Esophagus (tissue), 2 donors: Measurements from ENCODE around the gene ATP8B3. TPM values are rescaled to one million over a fixed set of nuclear protein-coding genes. Genes with fewer than 3 reads are reported as not detected.
A peak's percentile ranks its signal among the peaks of the same experiment; 100 is the strongest.

Experiments used
- H3K27ac ChIP-seq, 2 donors: one replicate each; pipeline ENCODE4 v1.5.1; 2013; ENCODE audit warnings: low read depth in 2 of 2, mild to moderate bottlenecking in 2 of 2, inconsistent platforms in 1 of 2, low read length in 1 of 2, moderate library complexity in 1 of 2
- H3K27me3 ChIP-seq, 2 donors: one replicate each; pipeline ENCODE4 v1.6.1; 2013; ENCODE audit warnings: low read length in 2 of 2, control low read depth in 1 of 2, mild to moderate bottlenecking in 1 of 2; ENCODE audit not compliant: insufficient read depth in 2 of 2, control insufficient read depth in 1 of 2
- H3K36me3 ChIP-seq, 2 donors: one replicate each; pipeline ENCODE4 v1.6.1; 2013; ENCODE audit warnings: low read length in 1 of 2; ENCODE audit not compliant: control insufficient read depth in 2 of 2, insufficient read depth in 2 of 2
- H3K4me1 ChIP-seq, 2 donors: one replicate each; pipeline ENCODE4 v1.6.1; 2013; ENCODE audit warnings: low read length in 1 of 2; ENCODE audit not compliant: control insufficient read depth in 2 of 2, insufficient read depth in 2 of 2
- H3K4me3 ChIP-seq, 2 donors: one replicate each; pipeline ENCODE4 v1.5.1; 2013; ENCODE audit warnings: low read length in 2 of 2, mild to moderate bottlenecking in 2 of 2, low read depth in 1 of 2, moderate library complexity in 1 of 2
- H3K9me3 ChIP-seq, 2 donors: one replicate each; pipeline ENCODE4 v1.6.1; 2013; ENCODE audit warnings: mild to moderate bottlenecking in 2 of 2, low read depth in 1 of 2, low read length in 1 of 2, moderate library complexity in 1 of 2; ENCODE audit not compliant: control insufficient read depth in 2 of 2, insufficient read depth in 1 of 2
- WGBS, 2 donors: extraction: QIAGEN DNeasy Blood & Tissue Kit; methylation state at CpG; one replicate each; pipeline ENCODE4 v1.1.7; 2013; 5-methylcytosine and 5-hydroxymethylcytosine counted together
- polyA plus RNA-seq, 2 donors: library from polyadenylated mRNA; stranded (reverse); fragments of 200-250 nt; gene quantifications; one replicate each; pipeline ENCODE4 v1.2.3, GENCODE V29; 2013
- donor health status: healthy with polysubstance abuse.
- donor health status: Bipolar disorder and iron deficiency.

Gene ATP8B3
- polyA plus RNA-seq: 1 to 10 TPM in 1 of 2 donors, under 1 TPM in 1; 0.68 to 1.2 TPM

- Histone ChIP-seq H3K27me3 (no peaks in the 10 kb centered on the region), H3K9me3 (no peaks in the 10 kb centered on the region), H3K36me3 (peaks cover 4 to 15% of the 10 kb centered on the region in 2 donors), H3K4me1 (peaks cover 6 to 16% of the 10 kb centered on the region in 2 donors), H3K4me3 (peak within 1 kb of the TSS; percentile 40 to 48), H3K27ac (peak within 1 kb of the TSS; percentile 60 to 83)
- WGBS, 2 donors: 2% methylated on average over 20 to 48 of the region's 48 CpGs
These were observed at the start of gene ATP8B3 for GRCh38 chr19:1811942-1812425. Gene ATP8B3, minus strand, starts transcription at chr19:1812276. Its CDS starts 540 bp downstream, at chr19:1811736.

GRCh38 chr19:1861599-1862031 lies 49.5 kb upstream of the ATP8B3 start:
- H3K27ac ChIP-seq: peak overlapping the region; percentile 29 to 95
- H3K9me3 ChIP-seq: no peaks in the 10 kb centered on the region
- WGBS, 2 donors: 24 to 35% methylated on average over 23 of the region's 23 CpGs
- no peaks in the 10 kb centered on the region for H3K27me3 ChIP-seq
- peak overlapping the region; percentile 86 to 90 for H3K4me3 ChIP-seq
- no peaks in the 10 kb centered on the region for H3K36me3 ChIP-seq
- H3K4me1 ChIP-seq: peaks cover 11 to 37% of the 10 kb centered on the region in 2 donors

GRCh38 chr19:1860821-1861598 lies 48.9 kb upstream of the ATP8B3 start:
- Histone ChIP-seq H3K4me3 (peak overlapping the region; percentile 86 to 90), H3K27me3 (no peaks in the 10 kb centered on the region), H3K9me3 (no peaks in the 10 kb centered on the region), H3K36me3 (no peaks in the 10 kb centered on the region), H3K27ac (peak overlapping the region; percentile 12 to 58), H3K4me1 (peaks cover 12 to 42% of the 10 kb centered on the region in 2 donors)
- 42 to 49% methylated on average over 28 of the region's 28 CpGs for WGBS, 2 donors

GRCh38 chr19:1860042-1860775 lies 48.1 kb upstream of the ATP8B3 start:
- peak overlapping the region; percentile 52 to 58 for H3K27ac ChIP-seq

GRCh38 chr19:1859331-1859781 lies 47.3 kb upstream of the ATP8B3 start:
- H3K9me3 ChIP-seq: no peaks in the 10 kb centered on the region
- WGBS, 2 donors: 37 to 45% methylated on average over 18 of the region's 18 CpGs
- H3K27ac ChIP-seq: peak overlapping the region in 1 of 2 donors; percentile 45
- peaks cover 0 to under 1% of the 10 kb centered on the region in 2 donors for H3K36me3 ChIP-seq
- peaks cover 17 to 53% of the 10 kb centered on the region in 2 donors for H3K4me1 ChIP-seq
- H3K4me3 ChIP-seq: no peak overlapping the region
- no peaks in the 10 kb centered on the region for H3K27me3 ChIP-seq

More at GRCh38 chr19:1860042-1860775, 48.1 kb upstream of the ATP8B3 start:
- Histone ChIP-seq H3K27me3 (no peaks in the 10 kb centered on the region), H3K4me3 (peak overlapping the region in 1 of 2 donors; percentile 9), H3K4me1 (peaks cover 14 to 49% of the 10 kb centered on the region in 2 donors), H3K36me3 (no peaks in the 10 kb centered on the region), H3K9me3 (no peaks in the 10 kb centered on the region)
- WGBS, 2 donors: 17 to 20% methylated on average over 27 to 32 of the region's 32 CpGs

- H3K4me1 ChIP-seq: peaks cover 17 to 59% of the 10 kb centered on the region in 2 donors
- 54 to 60% methylated on average over 10 of the region's 10 CpGs for WGBS, 2 donors
These were observed 46.5 kb upstream of the ATP8B3 start for GRCh38 chr19:1858412-1859081.

GRCh38 chr19:1857648-1858326 lies 45.7 kb upstream of the ATP8B3 start:
- peaks cover 17 to 65% of the 10 kb centered on the region in 2 donors for H3K4me1 ChIP-seq
- WGBS, 2 donors: 28 to 41% methylated on average over 15 to 16 of the region's 16 CpGs
- H3K27me3 ChIP-seq: no peaks in the 10 kb centered on the region

More at GRCh38 chr19:1858412-1859081, 46.5 kb upstream of the ATP8B3 start:
- Histone ChIP-seq H3K36me3 (peaks cover 0 to 3% of the 10 kb centered on the region in 2 donors), H3K9me3 (no peaks in the 10 kb centered on the region), H3K4me3 (no peak overlapping the region), H3K27me3 (no peaks in the 10 kb centered on the region), H3K27ac (peak overlapping the region; percentile 92 to 95)

GRCh38 chr19:1856698-1857603 lies 44.9 kb upstream of the ATP8B3 start:
- Histone ChIP-seq H3K27ac (peak overlapping the region; percentile 95 to 97), H3K4me1 (peaks cover 17 to 67% of the 10 kb centered on the region in 2 donors), H3K9me3 (no peaks in the 10 kb centered on the region), H3K27me3 (no peaks in the 10 kb centered on the region), H3K36me3 (peaks cover 0 to 3% of the 10 kb centered on the region in 2 donors), H3K4me3 (peak overlapping the region; percentile 44 to 50)
- WGBS, 2 donors: 2 to 4% methylated on average over 51 to 70 of the region's 73 CpGs

More at GRCh38 chr19:1857648-1858326, 45.7 kb upstream of the ATP8B3 start:
- H3K9me3 ChIP-seq: no peaks in the 10 kb centered on the region
- peak overlapping the region; percentile 4 to 44 for H3K4me3 ChIP-seq
- H3K27ac ChIP-seq: peak overlapping the region; percentile 92 to 95
- peaks cover 0 to 3% of the 10 kb centered on the region in 2 donors for H3K36me3 ChIP-seq
